ENCODE results near the gene CPPED1. TPM values are rescaled to one million over a fixed set of nuclear protein-coding genes. Genes with fewer than 3 reads are reported as not detected.

CPPED1 gene
- total RNA-seq, 4 donors from 2014 or later = 4.1 to 17.3 (median 12.7) TPM

DNA sequence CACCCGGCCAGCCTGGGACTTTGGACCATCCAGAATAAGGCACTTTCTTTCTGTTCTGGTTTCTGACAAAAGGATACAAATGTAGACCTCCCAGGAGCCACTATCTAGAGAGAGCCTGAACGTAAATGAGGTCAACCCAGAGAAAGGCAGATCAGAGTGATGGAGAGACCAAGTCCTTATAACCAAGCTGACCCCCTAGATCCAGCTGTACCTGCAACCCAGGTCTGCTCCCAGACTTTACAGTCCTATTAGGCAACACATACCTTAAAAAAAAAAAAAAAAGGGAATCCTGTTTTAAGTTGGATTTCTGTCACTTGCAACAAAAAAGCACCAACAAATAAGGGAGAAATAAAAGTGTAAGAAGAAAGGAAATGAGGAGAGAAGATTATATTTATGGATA, 23.2 kb downstream of the CPPED1 start:
- Histone ChIP-seq H3K27ac (no peak overlapping the region), H3K27me3 (no peaks in the 10 kb centered on the region), H3K9me3 (no peaks in the 10 kb centered on the region), H3K36me3 (peaks cover 0 to 12% (median 3%) of the 10 kb centered on the region in 4 donors), H3K4me1 (no peaks in the 10 kb centered on the region), H3K4me3 (no peak overlapping the region)
- TF ChIP-seq, protein P1, sequence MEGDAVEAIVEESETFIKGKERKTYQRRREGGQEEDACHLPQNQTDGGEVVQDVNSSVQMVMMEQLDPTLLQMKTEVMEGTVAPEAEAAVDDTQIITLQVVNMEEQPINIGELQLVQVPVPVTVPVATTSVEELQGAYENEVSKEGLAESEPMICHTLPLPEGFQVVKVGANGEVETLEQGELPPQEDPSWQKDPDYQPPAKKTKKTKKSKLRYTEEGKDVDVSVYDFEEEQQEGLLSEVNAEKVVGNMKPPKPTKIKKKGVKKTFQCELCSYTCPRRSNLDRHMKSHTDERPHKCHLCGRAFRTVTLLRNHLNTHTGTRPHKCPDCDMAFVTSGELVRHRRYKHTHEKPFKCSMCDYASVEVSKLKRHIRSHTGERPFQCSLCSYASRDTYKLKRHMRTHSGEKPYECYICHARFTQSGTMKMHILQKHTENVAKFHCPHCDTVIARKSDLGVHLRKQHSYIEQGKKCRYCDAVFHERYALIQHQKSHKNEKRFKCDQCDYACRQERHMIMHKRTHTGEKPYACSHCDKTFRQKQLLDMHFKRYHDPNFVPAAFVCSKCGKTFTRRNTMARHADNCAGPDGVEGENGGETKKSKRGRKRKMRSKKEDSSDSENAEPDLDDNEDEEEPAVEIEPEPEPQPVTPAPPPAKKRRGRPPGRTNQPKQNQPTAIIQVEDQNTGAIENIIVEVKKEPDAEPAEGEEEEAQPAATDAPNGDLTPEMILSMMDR (IDR thresholded peaks at IDR 0.05) = no peak
- TF ChIP-seq EP300 (IDR thresholded peaks at IDR 0.05; ENCODE audit: low read depth) (no peak), POLR2A (IDR thresholded peaks at IDR 0.05) (no peak), POLR2AphosphoS5 (IDR thresholded peaks at IDR 0.05) (no peak)
- intact Hi-C loops (cut with DNase I; ENCODE audit: low total_unique reads) = no loop called here
- WGBS, 2 donors (ENCODE audit: low coverage in 1 of 2) = 89 to 100% methylated on average over 1 to 2 of the region's 2 CpGs
- in situ Hi-C loops (cut with MboI; ENCODE audit: low pct_ligation_motif_present in 1 of 4, low pct_unique_long_range_greater_than_20kb in 1 of 4, low sequenced_read_pairs in 3 of 4) = no loop called here
- no peak for DNase-seq

DNA sequence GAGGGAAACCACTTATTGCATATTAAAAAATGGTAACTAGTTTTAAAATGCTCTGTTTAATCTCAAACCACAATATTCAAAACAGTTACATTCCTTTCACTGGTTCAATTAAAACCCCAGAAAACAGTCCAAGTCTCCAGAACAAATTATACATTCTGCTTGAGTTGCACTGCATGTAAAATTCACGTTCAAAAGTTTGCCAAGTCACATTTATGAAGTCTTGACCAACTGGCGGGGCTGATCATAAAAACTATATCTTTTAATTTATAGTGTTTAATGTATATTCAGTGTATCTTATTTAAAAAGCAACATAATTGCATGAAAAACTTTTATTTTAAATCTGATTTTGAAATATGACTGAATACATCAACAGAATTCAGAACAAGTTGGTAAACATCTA, 25.0 kb downstream of the CPPED1 start:
- Histone ChIP-seq H3K4me1 (no peaks in the 10 kb centered on the region), H3K27me3 (no peaks in the 10 kb centered on the region), H3K36me3 (peaks cover 0 to 12% (median 3%) of the 10 kb centered on the region in 4 donors), H3K4me3 (no peak overlapping the region), H3K9me3 (no peaks in the 10 kb centered on the region), H3K27ac (no peak overlapping the region)
- no peak for DNase-seq
- in situ Hi-C loops (cut with MboI; ENCODE audit: low pct_ligation_motif_present in 1 of 4, low pct_unique_long_range_greater_than_20kb in 1 of 4, low sequenced_read_pairs in 3 of 4) = no loop called here
- TF ChIP-seq POLR2A (IDR thresholded peaks at IDR 0.05) = no peak
- TF ChIP-seq EP300 (IDR thresholded peaks at IDR 0.05; ENCODE audit: low read depth) = no peak
- TF ChIP-seq POLR2AphosphoS5 (IDR thresholded peaks at IDR 0.05) = no peak
- TF ChIP-seq, protein P1 (IDR thresholded peaks at IDR 0.05) = no peak
- intact Hi-C loops (cut with DNase I; ENCODE audit: low total_unique reads) = no loop called here
- 88 to 100% methylated on average over 2 of the region's 2 CpGs for WGBS, 2 donors (ENCODE audit: low coverage in 1 of 2)

DNA sequence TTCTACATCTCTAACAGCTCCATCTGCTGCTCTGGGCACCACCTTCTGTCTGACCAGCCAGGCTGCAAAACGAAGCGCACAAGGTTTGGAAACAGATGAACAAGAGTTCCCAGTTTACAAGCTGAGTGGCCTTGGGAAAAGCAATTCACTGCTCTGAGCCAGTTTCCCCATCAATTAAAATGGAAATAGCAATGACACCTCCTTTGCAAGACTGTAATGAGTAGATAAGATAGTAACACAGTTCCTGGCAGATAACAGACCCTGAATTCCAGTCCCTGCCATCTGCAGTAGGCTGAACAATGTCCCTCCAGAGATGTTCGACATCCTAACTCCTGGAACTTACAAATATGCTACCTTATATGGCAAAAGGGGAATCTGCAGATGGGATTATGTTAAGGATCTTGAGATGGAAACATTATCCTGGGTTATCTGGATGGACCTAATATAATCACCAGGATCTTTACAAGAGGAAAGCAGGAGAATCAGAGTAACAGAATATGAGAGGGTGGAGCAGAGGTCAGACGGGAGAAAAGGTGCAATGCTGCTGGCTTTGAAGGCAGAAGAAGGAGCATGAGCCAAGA, 27.9 kb downstream of the CPPED1 start:
- peaks cover 0 to 9% (median 3%) of the 10 kb centered on the region in 4 donors for H3K36me3 ChIP-seq
- H3K27me3 ChIP-seq = no peaks in the 10 kb centered on the region
- H3K4me3 ChIP-seq = no peak overlapping the region
- no peak for DNase-seq
- no peak overlapping the region for H3K27ac ChIP-seq
- TF ChIP-seq, protein P1 (IDR thresholded peaks at IDR 0.05) = no peak
- no peak for TF ChIP-seq EP300 (IDR thresholded peaks at IDR 0.05; ENCODE audit: low read depth)
- no peak for TF ChIP-seq POLR2AphosphoS5 (IDR thresholded peaks at IDR 0.05)
- no peak for TF ChIP-seq POLR2A (IDR thresholded peaks at IDR 0.05)
- no peaks in the 10 kb centered on the region for H3K9me3 ChIP-seq
- WGBS, 2 donors (ENCODE audit: low coverage in 1 of 2) = 86 to 94% methylated on average over 1 to 4 of the region's 4 CpGs
- in situ Hi-C loops (cut with MboI; ENCODE audit: low pct_ligation_motif_present in 1 of 4, low pct_unique_long_range_greater_than_20kb in 1 of 4, low sequenced_read_pairs in 3 of 4) (no loop called here), intact Hi-C loops (cut with DNase I; ENCODE audit: low total_unique reads) (no loop called here)
- no peaks in the 10 kb centered on the region for H3K4me1 ChIP-seq

DNA sequence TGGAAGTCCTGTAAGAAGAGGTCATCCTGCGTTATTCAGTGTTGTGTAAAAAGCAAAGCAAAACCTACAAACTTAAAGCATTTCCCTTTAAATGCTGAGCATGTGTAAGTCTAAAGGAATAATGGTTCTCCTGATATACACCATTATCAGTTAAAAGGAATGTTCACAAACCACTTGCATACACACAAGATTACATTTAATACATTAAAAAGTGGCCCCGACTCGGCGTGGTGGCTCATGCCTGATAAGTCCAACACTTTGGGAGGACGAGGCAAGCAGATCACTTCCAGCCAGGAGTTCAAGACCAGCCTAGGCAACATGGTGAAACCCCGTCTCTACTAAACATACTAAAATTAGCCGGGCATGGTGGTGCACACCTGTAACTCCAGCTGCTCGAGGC, 30.5 kb downstream of the CPPED1 start:
- Histone ChIP-seq H3K27me3 (no peaks in the 10 kb centered on the region), H3K4me3 (no peak overlapping the region), H3K4me1 (peaks cover 0 to 2% (median 0%) of the 10 kb centered on the region in 4 donors), H3K36me3 (no peaks in the 10 kb centered on the region), H3K27ac (no peak overlapping the region), H3K9me3 (no peaks in the 10 kb centered on the region)
- no peak for DNase-seq
- TF ChIP-seq POLR2A (IDR thresholded peaks at IDR 0.05) (no peak), EP300 (IDR thresholded peaks at IDR 0.05; ENCODE audit: low read depth) (no peak), POLR2AphosphoS5 (IDR thresholded peaks at IDR 0.05) (no peak)
- TF ChIP-seq, protein P1 (IDR thresholded peaks at IDR 0.05) = no peak
- in situ Hi-C loops (cut with MboI; ENCODE audit: low pct_ligation_motif_present in 1 of 4, low pct_unique_long_range_greater_than_20kb in 1 of 4, low sequenced_read_pairs in 3 of 4) (no loop called here), intact Hi-C loops (cut with DNase I; ENCODE audit: low total_unique reads) (no loop called here)
- 83 to 93% methylated on average over 2 to 8 of the region's 8 CpGs for WGBS, 2 donors (ENCODE audit: low coverage in 1 of 2)

Data from transverse colon (tissue), 4 donors.